HEK293T (cell line): ENCODE measurements around the gene TDG.

Source experiments
- CTBP1 ChIP-seq: fragments of 450-650 bp; IDR thresholded peaks from 2 replicates; pipeline ENCODE4 v1.6.1; 2016; ENCODE audit warnings: borderline replicate concordance
- ELF4 ChIP-seq: fragments of 450-650 bp; IDR thresholded peaks from 2 replicates; pipeline ENCODE4 v1.6.1; 2017; ENCODE audit warnings: antibody characterized with exemption
- LEF1 ChIP-seq: fragments of 450-650 bp; IDR thresholded peaks from 2 replicates; pipeline ENCODE4 v1.6.1; 2017; ENCODE audit warnings: mild to moderate bottlenecking, borderline replicate concordance

- TF ChIP-seq LEF1: no peak
- no peak for TF ChIP-seq CTBP1
- no peak for TF ChIP-seq ELF4
These were observed 17.7 kb upstream of the TDG start for GRCh38 chr12:103947871-103948555.
